COLO829 (cell line): ENCODE data around the gene HOGA1.
"Not testable (repeated sequence)": the region's sequence is repeated elsewhere in the genome, so short reads cannot be mapped to it uniquely, and the experiment has no call there.

Source experiments
- DNase-seq: peaks from one replicate; pipeline ENCODE4 v3.0.0; 2012; ENCODE audit warnings: low spot score

Gene HOGA1

GRCh38 chr10:97649405-97649750, 65.2 kb downstream of the HOGA1 start:
- DNase-seq = not testable (repeated sequence)

GRCh38 chr10:97650726-97651125, 66.5 kb downstream of the HOGA1 start:
- no peak for DNase-seq

GRCh38 chr10:97651773-97652172, 67.6 kb downstream of the HOGA1 start:
- DNase-seq = no peak

- DNase-seq = no peak
Observed at GRCh38 chr10:97656777-97657176, 72.6 kb downstream of the HOGA1 start.

- no peak for DNase-seq
Observed at GRCh38 chr10:97659589-97659988, 75.4 kb downstream of the HOGA1 start.
